Panc1 (cell line): ENCODE measurements around the gene HYAL1. TPM values are rescaled to one million over a fixed set of nuclear protein-coding genes. Genes with fewer than 3 reads are reported as not detected.

Source experiments
- ATAC-seq: fragments of 200-7000 bp; cut with Tn5 transposase; 2 replicates; pipeline ENCODE4 v1.9.1; 2020; ENCODE audit warnings: mild to moderate bottlenecking, moderate library complexity
- BruUV-seq: library from RNA; stranded (reverse); fragments of 400-500 nt; replicated peaks from 2 replicates; lab custom pipeline; 2021; lab: Mats Ljungman, UMichigan
- CTCF ChIA-PET: fragments of 300-600 bp; sonication (Branson Sonifier 250); formaldehyde crosslinking; loops from one replicate; lab custom pipeline; 2022; ENCODE audit warnings: antibody characterized with exemption; lab: Charles Lee
- POLR2A ChIA-PET: fragments of 300-600 bp; sonication (Branson Sonifier 250); formaldehyde crosslinking; loops from one replicate; lab custom pipeline; 2022; ENCODE audit warnings: antibody characterized with exemption; lab: Charles Lee
- DNase-seq: peaks from one replicate; pipeline ENCODE4 v3.0.0-alpha.2; 2010; ENCODE audit warnings: low read depth, low spot score
- H3K27ac ChIP-seq: 2 replicates; pipeline ENCODE4 v1.5.1; 2011; ENCODE audit warnings: mild to moderate bottlenecking, low read length, inconsistent platforms
- H3K27me3 ChIP-seq: fragments of 200-500 bp; sonication (Bioruptor generic); 2 replicates; pipeline ENCODE4 v1.6.0; 2014; ENCODE audit warnings: low read length, inconsistent platforms; ENCODE audit not compliant: control insufficient read depth, insufficient read depth
- H3K36me3 ChIP-seq: fragments of 200-500 bp; sonication (Bioruptor generic); 2 replicates; pipeline ENCODE4 v1.5.1; 2014; ENCODE audit warnings: inconsistent platforms, mild to moderate bottlenecking, low read length, moderate library complexity; ENCODE audit not compliant: control insufficient read depth, insufficient read depth
- H3K4me1 ChIP-seq: 2 replicates; pipeline ENCODE4 v1.5.1; 2011; ENCODE audit warnings: inconsistent platforms, mild to moderate bottlenecking, low read length, moderate library complexity; ENCODE audit not compliant: control insufficient read depth, insufficient read depth
- H3K4me3 ChIP-seq, 2 experiments: 2 replicates each; pipeline ENCODE4 v1.5.1; 2011 to 2012; ENCODE audit warnings: low read depth in 2 of 2, low read length in 2 of 2, mild to moderate bottlenecking in 2 of 2, inconsistent platforms in 1 of 2, moderate library complexity in 1 of 2
- H3K9me3 ChIP-seq: fragments of 200-500 bp; sonication (Bioruptor generic); 2 replicates; pipeline ENCODE4 v1.5.1; 2014; ENCODE audit warnings: low read depth, mild to moderate bottlenecking, inconsistent platforms, low read length, moderate library complexity; ENCODE audit not compliant: control insufficient read depth, insufficient read depth
- CTCF ChIP-seq: fragments of 450-650 bp; IDR thresholded peaks from 2 replicates; pipeline ENCODE4 v1.5.1; 2017; ENCODE audit warnings: mild to moderate bottlenecking
- POLR2AphosphoS5 ChIP-seq: IDR thresholded peaks from 2 replicates; pipeline ENCODE4 v1.6.1; 2012; ENCODE audit warnings: mild to moderate bottlenecking, low read depth, low read length, moderate library complexity
- REST ChIP-seq, 2 experiments: IDR thresholded peaks; 2 replicates each; pipeline ENCODE4 v1.6.1; 2011 to 2012; ENCODE audit warnings: low read depth in 2 of 2, control low read depth in 1 of 2, low read length in 1 of 2, mild to moderate bottlenecking in 1 of 2, moderate library complexity in 1 of 2; ENCODE audit not compliant: insufficient read depth in 1 of 2
- SIN3A ChIP-seq: IDR thresholded peaks from 2 replicates; pipeline ENCODE4 v1.6.1; 2012; ENCODE audit warnings: low read depth, mild to moderate bottlenecking, low read length, moderate library complexity, borderline replicate concordance; ENCODE audit not compliant: insufficient read depth
- TCF7L2 ChIP-seq: IDR thresholded peaks from 2 replicates; pipeline ENCODE4 v1.6.1; 2011; ENCODE audit warnings: mild to moderate bottlenecking, low read depth, low read length, inconsistent platforms
- in situ Hi-C: cut with HindIII; loops from 2 replicates; pipeline ENCODE4 v1.10.0; 2016; ENCODE audit warnings: low sequenced_read_pairs, low pct_unique_long_range_greater_than_20kb
- intact Hi-C: fragments of 100-400 bp; cut with micrococcal nuclease; formaldehyde crosslinking; loops from one replicate; pipeline ENCODE4 v1.10.0; 2022; ENCODE audit not compliant: unreplicated experiment
- total RNA-seq: library from RNA; stranded (reverse); gene quantifications from one replicate; pipeline ENCODE4 v1.2.1, GENCODE V29; 2021; ENCODE audit not compliant: unreplicated experiment

HYAL1 gene
- total RNA-seq, 1 experiment from 2014 or later: 0.18 TPM

DNA sequence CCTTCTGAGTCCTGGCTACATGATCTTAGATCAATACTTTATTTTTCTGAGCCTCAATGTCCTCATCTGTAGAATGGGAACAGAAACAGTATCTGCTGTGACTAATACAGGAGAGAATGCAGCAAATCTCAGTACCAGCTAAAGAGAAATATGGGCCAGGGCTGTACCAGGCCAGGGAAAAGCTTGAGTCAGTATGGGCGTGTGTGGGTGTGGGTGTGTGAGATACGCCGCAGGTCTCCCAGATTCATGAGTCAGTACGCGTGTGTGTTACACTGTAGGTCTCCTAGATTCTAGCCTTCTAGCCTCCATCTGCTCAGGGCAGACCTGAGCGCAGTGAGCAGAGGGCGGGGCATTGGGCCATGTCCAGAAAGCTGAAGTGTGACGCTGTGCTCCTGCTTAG, 52.2 kb downstream of the HYAL1 start:
- H3K36me3 ChIP-seq: no peaks in the 10 kb centered on the region
- no peak overlapping the region for H3K4me3 ChIP-seq
- in situ Hi-C loops: no loop called here
- ChIA-PET CTCF (no interaction called here), POLR2A (no interaction called here)
- H3K27ac ChIP-seq: no peak overlapping the region
- peaks cover 19% of the 10 kb centered on the region for H3K4me1 ChIP-seq
- no peaks in the 10 kb centered on the region for H3K27me3 ChIP-seq
- BruUV-seq: no TSS peak
- H3K9me3 ChIP-seq: no peaks in the 10 kb centered on the region
- no peak for DNase-seq
- ATAC-seq: no peak
- intact Hi-C loops: no loop called here
- TF ChIP-seq TCF7L2 (no peak), SIN3A (no peak), POLR2AphosphoS5 (no peak), REST (IDR thresholded peaks at IDR 0.05; ENCODE audit: insufficient read depth in 1 of 2, low read depth in 2 of 2, low read length in 1 of 2) (no peak), CTCF (no peak)

DNA sequence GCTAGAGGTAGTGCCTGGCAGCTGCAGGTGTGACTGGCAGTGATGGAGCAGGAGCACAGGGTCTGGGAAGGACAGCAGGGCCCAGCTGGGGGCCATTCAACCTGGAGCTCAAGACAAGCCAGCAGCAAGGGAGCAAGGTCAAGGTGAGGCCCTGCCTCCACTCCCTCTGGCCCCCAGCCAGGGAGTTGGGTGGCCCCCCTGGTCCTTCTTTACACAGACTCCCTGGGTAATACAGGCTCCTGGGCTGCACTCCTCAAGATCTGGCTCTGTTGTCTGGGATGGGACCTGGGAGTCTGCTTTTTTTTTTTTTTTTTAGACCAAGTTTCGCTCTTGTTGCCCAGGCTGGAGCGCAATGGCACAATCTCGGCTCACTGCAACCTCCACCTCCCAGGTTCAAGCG, 52.9 kb downstream of the HYAL1 start:
- in situ Hi-C loops (no loop called here), intact Hi-C loops (no loop called here)
- ChIA-PET CTCF (interaction anchor here (0.6 kb wide), 1 partner anchor 26 kb away, joined by 3 read pairs; no protein-coding TSS in a partner anchor), POLR2A (no interaction called here)
- Histone ChIP-seq H3K9me3 (no peaks in the 10 kb centered on the region), H3K36me3 (no peaks in the 10 kb centered on the region), H3K4me1 (peaks cover 26% of the 10 kb centered on the region), H3K27ac (no peak overlapping the region), H3K4me3 (no peak overlapping the region), H3K27me3 (no peaks in the 10 kb centered on the region)
- TF ChIP-seq TCF7L2 (no peak), SIN3A (no peak), REST (IDR thresholded peaks at IDR 0.05; ENCODE audit: insufficient read depth in 1 of 2, low read depth in 2 of 2, low read length in 1 of 2) (no peak)
- BruUV-seq: no TSS peak
- ATAC-seq (no peak), DNase-seq (no peak)

Other genes with a start within 250 kb of the HYAL1 start
- gene RBM5, start 214.7 kb downstream of the HYAL1 start, total RNA-seq: 86.6 TPM
- 69.6 TPM for gene SEMA3F, start 148.2 kb downstream of the HYAL1 start, total RNA-seq
- not detected for gene GNAT1, start 112.0 kb downstream of the HYAL1 start, total RNA-seq
- 6.0 TPM for gene SLC38A3, start 98.3 kb downstream of the HYAL1 start, total RNA-seq
- 170 TPM for gene GNAI2, start 67.4 kb downstream of the HYAL1 start, total RNA-seq
- gene SEMA3B, start 34.4 kb downstream of the HYAL1 start, total RNA-seq: 1.4 TPM
- not detected for gene LSMEM2, start 24.5 kb downstream of the HYAL1 start, total RNA-seq
- 111 TPM for gene IFRD2, start 11.1 kb downstream of the HYAL1 start, total RNA-seq
- 3.9 TPM for gene HYAL3, start 4.2 kb downstream of the HYAL1 start, total RNA-seq
- gene NAA80, start 4.2 kb downstream of the HYAL1 start, total RNA-seq: 7.2 TPM
- gene HYAL2, start 19.2 kb upstream of the HYAL1 start, total RNA-seq: 41.5 TPM
- 35.3 TPM for gene TUSC2, start 24.6 kb upstream of the HYAL1 start, total RNA-seq
- 17.4 TPM for gene RASSF1, start 37.3 kb upstream of the HYAL1 start, total RNA-seq
- gene ZMYND10, start 42.2 kb upstream of the HYAL1 start, total RNA-seq: 3.6 TPM
- 14.6 TPM for gene NPRL2, start 47.2 kb upstream of the HYAL1 start, total RNA-seq
- 27.5 TPM for gene CYB561D2, start 47.3 kb upstream of the HYAL1 start, total RNA-seq
- gene TMEM115, start 55.9 kb upstream of the HYAL1 start, total RNA-seq: 30.2 TPM
- gene CACNA2D2, start 200.1 kb upstream of the HYAL1 start, total RNA-seq: 0.59 TPM